Measurements from ENCODE around the gene SART1.

GRCh38 chr11:66016793-66017177, 55.3 kb downstream of the SART1 start:
- TF ChIP-seq CTCF (IDR thresholded peaks at IDR 0.05) (no peak), POLR2A (IDR thresholded peaks at IDR 0.05) (no peak)

All from suprapubic skin (tissue), 3 donors.